Activated gamma-delta T cell (primary cell): ENCODE results near the gene PIGQ.

Source experiments
- DNase-seq: peaks from one replicate; lab custom pipeline; 2025; lab: John Stamatoyannopoulos, UW

The PIGQ gene

GRCh38 chr16:567373-568256 is 2.2 kb upstream of the PIGQ start:
- DNase-seq: no peak

GRCh38 chr16:568401-569258 is 1.1 kb upstream of the PIGQ start:
- DNase-seq: no peak

GRCh38 chr16:572865-573650 is 3.3 kb downstream of the PIGQ start:
- no peak for DNase-seq

- DNase-seq: no peak
Measured at GRCh38 chr16:574021-574760, 4.4 kb downstream of the PIGQ start.

- no peak for DNase-seq
Measured at GRCh38 chr16:575354-576196, 5.8 kb downstream of the PIGQ start.

GRCh38 chr16:576197-576822 is 6.5 kb downstream of the PIGQ start:
- no peak for DNase-seq

GRCh38 chr16:576823-577201 is 7.0 kb downstream of the PIGQ start:
- no peak for DNase-seq

- no peak for DNase-seq
Measured at GRCh38 chr16:577796-578195, 8.0 kb downstream of the PIGQ start.

- DNase-seq: no peak
Measured at GRCh38 chr16:578232-578869, 8.6 kb downstream of the PIGQ start.

- DNase-seq: no peak
Measured at GRCh38 chr16:578870-579405, 9.2 kb downstream of the PIGQ start.

- DNase-seq: no peak
Measured at GRCh38 chr16:580141-580945, 10.6 kb downstream of the PIGQ start.

GRCh38 chr16:580946-581498 is 11.3 kb downstream of the PIGQ start:
- no peak for DNase-seq

GRCh38 chr16:582218-582613 is 12.4 kb downstream of the PIGQ start:
- no peak for DNase-seq

- no peak for DNase-seq
Measured at GRCh38 chr16:582614-583331, 13.0 kb downstream of the PIGQ start.

- no peak for DNase-seq
Measured at GRCh38 chr16:583470-583814, 13.7 kb downstream of the PIGQ start.

- DNase-seq: no peak
Measured at GRCh38 chr16:583815-584591, 14.2 kb downstream of the PIGQ start.

GRCh38 chr16:585351-585750 is 15.6 kb downstream of the PIGQ start:
- DNase-seq: no peak
